HG03378 (cell line): ENCODE measurements around the gene TFAM.
"Not testable (repeated sequence)": the region's sequence is repeated elsewhere in the genome, so short reads cannot be mapped to it uniquely, and the experiment has no call there.

Source experiments
- ATAC-seq: cut with Tn5 transposase; IDR thresholded peaks from one replicate; pipeline ENCODE4 v1.9.1; 2021; ENCODE audit warnings: mild to moderate bottlenecking, moderate library complexity; ENCODE audit not compliant: unreplicated experiment

Gene TFAM

GRCh38 chr10:58372607-58373441 is 12.4 kb upstream of the TFAM start:
- peak; percentile 87 for ATAC-seq

GRCh38 chr10:58373442-58373827 is 11.8 kb upstream of the TFAM start:
- ATAC-seq: no peak

GRCh38 chr10:58382489-58382995 is 2.7 kb upstream of the TFAM start:
- no peak for ATAC-seq

GRCh38 chr10:58384095-58384494 is 1.1 kb upstream of the TFAM start:
- peak; percentile 83 for ATAC-seq

GRCh38 chr10:58384544-58384998 is 639 bp upstream of the TFAM start:
- no peak for ATAC-seq

GRCh38 chr10:58385784-58386112 is 538 bp downstream of the TFAM start:
- peak; percentile 5 for ATAC-seq

GRCh38 chr10:58389024-58389423 is 3.8 kb downstream of the TFAM start:
- ATAC-seq: no peak

GRCh38 chr10:58393317-58393716 is 8.1 kb downstream of the TFAM start:
- ATAC-seq: no peak

GRCh38 chr10:58394471-58394870 is 9.3 kb downstream of the TFAM start:
- no peak for ATAC-seq

- no peak for ATAC-seq
Observed at GRCh38 chr10:58396057-58396456, 10.8 kb downstream of the TFAM start.

- no peak for ATAC-seq
Observed at GRCh38 chr10:58397830-58398229, 12.6 kb downstream of the TFAM start.

- no peak for ATAC-seq
Observed at GRCh38 chr10:58399410-58399809, 14.2 kb downstream of the TFAM start.

- no peak for ATAC-seq
Observed at GRCh38 chr10:58400609-58401008, 15.4 kb downstream of the TFAM start.

- no peak for ATAC-seq
Observed at GRCh38 chr10:58404001-58404400, 18.8 kb downstream of the TFAM start.

- no peak for ATAC-seq
Observed at GRCh38 chr10:58409956-58410610, 24.9 kb downstream of the TFAM start.

- no peak for ATAC-seq
Observed at GRCh38 chr10:58412502-58412961, 27.3 kb downstream of the TFAM start.

- no peak for ATAC-seq
Observed at GRCh38 chr10:58414270-58415041, 29.2 kb downstream of the TFAM start.

- ATAC-seq: no peak
Observed at GRCh38 chr10:58415757-58416156, 30.5 kb downstream of the TFAM start.

GRCh38 chr10:58417902-58418301 is 32.7 kb downstream of the TFAM start:
- not testable (repeated sequence) for ATAC-seq

GRCh38 chr10:58424176-58424575 is 39.0 kb downstream of the TFAM start:
- ATAC-seq: no peak

- ATAC-seq: not testable (repeated sequence)
Observed at GRCh38 chr10:58428436-58428835, 43.2 kb downstream of the TFAM start.
